KMS-11 (cell line): ENCODE results near the gene ZNF385B.

Experiments
- H2AFZ ChIP-seq: fragments of 200-600 bp; sonication (generic); 2 replicates; pipeline ENCODE4 v1.6.1; 2016; ENCODE audit warnings: antibody characterized with exemption, mixed run types, low read depth
- H3K27ac ChIP-seq: fragments of 200-600 bp; sonication (generic); 2 replicates; pipeline ENCODE4 v1.6.1; 2016; ENCODE audit warnings: mild to moderate bottlenecking, mixed run types
- H3K27me3 ChIP-seq: fragments of 200-600 bp; sonication (generic); 2 replicates; pipeline ENCODE4 v1.6.1; 2017; ENCODE audit warnings: mild to moderate bottlenecking, low read depth, mixed run types, moderate library complexity; ENCODE audit not compliant: insufficient read depth
- H3K36me3 ChIP-seq: fragments of 200-600 bp; sonication (generic); 2 replicates; pipeline ENCODE4 v1.6.1; 2017; ENCODE audit warnings: mild to moderate bottlenecking, mixed run types; ENCODE audit not compliant: insufficient read depth
- H3K4me1 ChIP-seq: fragments of 200-600 bp; sonication (generic); 2 replicates; pipeline ENCODE4 v1.6.1; 2016; ENCODE audit warnings: mild to moderate bottlenecking, low read depth, mixed run types; ENCODE audit not compliant: poor library complexity, severe bottlenecking
- H3K4me2 ChIP-seq: fragments of 200-600 bp; sonication (generic); 2 replicates; pipeline ENCODE4 v1.7.0; 2016; ENCODE audit warnings: mild to moderate bottlenecking, mixed run types
- H3K4me3 ChIP-seq: fragments of 200-600 bp; sonication (generic); IDR thresholded peaks from 2 replicates; pipeline ENCODE4 v1.6.1; 2017; ENCODE audit warnings: low read depth, low read length, mixed read lengths; ENCODE audit not compliant: insufficient read depth
- H3K79me2 ChIP-seq: fragments of 200-600 bp; sonication (generic); 2 replicates; pipeline ENCODE4 v1.6.1; 2016; ENCODE audit warnings: low read depth, mixed run types; ENCODE audit not compliant: insufficient read depth
- H3K9ac ChIP-seq: fragments of 200-600 bp; sonication (generic); 2 replicates; pipeline ENCODE4 v1.6.1; 2016; ENCODE audit warnings: mild to moderate bottlenecking, mixed run types
- H4K20me1 ChIP-seq: fragments of 200-600 bp; sonication (generic); 2 replicates; pipeline ENCODE4 v1.6.1; 2016; ENCODE audit warnings: mild to moderate bottlenecking, mixed run types; ENCODE audit not compliant: insufficient read depth
- CTCF ChIP-seq: fragments of 200-600 bp; sonication (generic); conservative IDR thresholded peaks from 2 replicates; pipeline ENCODE4 v1.6.1; 2017; ENCODE audit warnings: low read depth, mild to moderate bottlenecking, antibody characterized with exemption, low read length, moderate library complexity, mixed read lengths

The ZNF385B gene

GRCh38 chr2:179447839-179448447, 413.5 kb downstream of the ZNF385B start:
- H3K4me2 ChIP-seq, result no peak overlapping the region
- no peaks in the 10 kb centered on the region for H4K20me1 ChIP-seq
- H3K36me3 ChIP-seq, result no peaks in the 10 kb centered on the region
- H3K4me3 ChIP-seq, result no peak overlapping the region
- H3K27ac ChIP-seq, result no peak overlapping the region
- no peak overlapping the region for H2AFZ ChIP-seq
- no peaks in the 10 kb centered on the region for H3K79me2 ChIP-seq
- H3K27me3 ChIP-seq, result no peaks in the 10 kb centered on the region
- no peak for TF ChIP-seq CTCF
- no peak overlapping the region for H3K9ac ChIP-seq
- H3K4me1 ChIP-seq, result no peaks in the 10 kb centered on the region

DNA sequence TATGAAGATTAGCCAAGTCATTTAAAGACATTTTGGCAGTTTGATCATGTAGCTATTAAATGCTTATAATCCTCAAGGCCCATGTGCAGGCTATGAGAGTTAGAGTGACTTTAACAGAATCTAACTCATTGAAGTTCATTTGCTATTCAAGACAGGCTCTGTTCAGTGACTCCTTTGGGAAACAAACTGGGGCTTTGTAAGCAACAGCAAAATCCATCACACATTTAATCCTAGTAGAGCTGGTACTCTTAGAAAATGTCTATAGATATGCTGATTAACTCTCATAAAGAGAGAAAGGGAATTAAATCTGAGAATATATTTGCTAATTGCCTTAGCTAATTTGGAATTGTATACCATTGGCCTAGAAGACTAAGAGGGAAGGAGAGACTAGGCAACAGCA, 414.0 kb downstream of the ZNF385B start:
- no peaks in the 10 kb centered on the region for H3K79me2 ChIP-seq
- H3K36me3 ChIP-seq, result no peaks in the 10 kb centered on the region
- no peaks in the 10 kb centered on the region for H3K27me3 ChIP-seq
- H3K4me1 ChIP-seq, result no peaks in the 10 kb centered on the region
- H3K27ac ChIP-seq, result no peak overlapping the region
- no peak overlapping the region for H3K4me2 ChIP-seq
- no peak; the same call in 1 of the 2 replicates for TF ChIP-seq CTCF
- H4K20me1 ChIP-seq, result no peaks in the 10 kb centered on the region
- no peak overlapping the region for H3K4me3 ChIP-seq
- no peak overlapping the region for H2AFZ ChIP-seq
- H3K9ac ChIP-seq, result no peak overlapping the region

DNA sequence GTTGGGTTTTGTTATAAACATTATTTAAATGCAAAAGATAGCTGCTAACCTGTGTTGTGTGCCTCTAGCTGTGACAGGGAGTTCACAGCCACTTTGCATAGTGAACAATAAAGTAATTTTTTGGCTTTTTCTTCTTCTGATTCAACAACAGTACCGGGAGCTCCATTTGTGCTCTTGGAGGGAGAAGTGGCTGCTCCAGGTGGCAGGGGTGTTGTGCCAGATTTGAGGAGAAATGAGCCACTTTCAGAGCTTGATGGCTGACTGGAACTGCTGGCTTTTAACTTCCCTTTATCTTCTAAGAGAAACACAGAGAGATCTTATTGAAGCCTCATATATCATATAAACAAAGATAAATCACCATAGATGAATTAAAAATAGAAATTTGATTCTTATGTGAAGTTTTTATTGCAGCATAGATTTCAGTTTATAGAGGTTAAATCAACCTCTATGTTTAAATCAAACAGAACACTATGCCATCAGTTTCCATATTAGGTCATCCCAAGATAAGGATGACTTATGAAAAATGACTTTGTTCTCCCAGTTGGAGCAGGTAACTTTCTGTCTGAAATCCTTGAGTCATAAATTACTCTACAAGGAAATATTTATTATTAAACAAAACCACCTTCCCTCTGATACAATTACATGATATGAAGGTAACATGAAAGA, 414.8 kb downstream of the ZNF385B start:
- Histone ChIP-seq H3K36me3 (no peaks in the 10 kb centered on the region), H3K27ac (no peak overlapping the region), H3K27me3 (no peaks in the 10 kb centered on the region), H3K4me2 (no peak overlapping the region), H2AFZ (no peak overlapping the region), H4K20me1 (no peaks in the 10 kb centered on the region), H3K4me1 (no peaks in the 10 kb centered on the region), H3K9ac (no peak overlapping the region), H3K79me2 (no peaks in the 10 kb centered on the region), H3K4me3 (no peak overlapping the region)
- TF ChIP-seq CTCF, result no peak

GRCh38 chr2:179444056-179444455, 417.4 kb downstream of the ZNF385B start:
- H2AFZ ChIP-seq, result no peak overlapping the region
- no peak overlapping the region for H3K9ac ChIP-seq
- no peaks in the 10 kb centered on the region for H4K20me1 ChIP-seq
- H3K79me2 ChIP-seq, result no peaks in the 10 kb centered on the region
- no peaks in the 10 kb centered on the region for H3K4me1 ChIP-seq
- no peak overlapping the region for H3K4me3 ChIP-seq
- H3K27me3 ChIP-seq, result no peaks in the 10 kb centered on the region
- no peak overlapping the region for H3K27ac ChIP-seq
- H3K36me3 ChIP-seq, result no peaks in the 10 kb centered on the region
- no peak for TF ChIP-seq CTCF
- no peak overlapping the region for H3K4me2 ChIP-seq
